T1000 (cell line): ENCODE results near the gene FBN1.

Experiments used
- DNase-seq: peaks from one replicate; lab custom pipeline; 2025; ENCODE audit warnings: mixed read lengths; lab: John Stamatoyannopoulos, UW

Gene FBN1

GRCh38 chr15:48366584-48367312 is 278.8 kb downstream of the FBN1 start:
- DNase-seq, result no peak

GRCh38 chr15:48365575-48365974 is 279.9 kb downstream of the FBN1 start:
- DNase-seq, result no peak

- DNase-seq, result no peak
Observed at GRCh38 chr15:48363474-48363873, 282.0 kb downstream of the FBN1 start.

GRCh38 chr15:48361685-48362084 is 283.8 kb downstream of the FBN1 start:
- DNase-seq, result no peak

GRCh38 chr15:48360841-48361240 is 284.7 kb downstream of the FBN1 start:
- DNase-seq, result peak; percentile 20
